Measurements from ENCODE around the gene GGA1. TPM values are rescaled to one million over a fixed set of nuclear protein-coding genes. Genes with fewer than 3 reads are reported as not detected.

The GGA1 gene
- total and polyA plus RNA-seq, 9 of the 15 experiments (the other 6 are each of a cell fraction or from before 2014, with no cell fraction given), result 1.5 to 69.5 (median 31.6) TPM

DNA sequence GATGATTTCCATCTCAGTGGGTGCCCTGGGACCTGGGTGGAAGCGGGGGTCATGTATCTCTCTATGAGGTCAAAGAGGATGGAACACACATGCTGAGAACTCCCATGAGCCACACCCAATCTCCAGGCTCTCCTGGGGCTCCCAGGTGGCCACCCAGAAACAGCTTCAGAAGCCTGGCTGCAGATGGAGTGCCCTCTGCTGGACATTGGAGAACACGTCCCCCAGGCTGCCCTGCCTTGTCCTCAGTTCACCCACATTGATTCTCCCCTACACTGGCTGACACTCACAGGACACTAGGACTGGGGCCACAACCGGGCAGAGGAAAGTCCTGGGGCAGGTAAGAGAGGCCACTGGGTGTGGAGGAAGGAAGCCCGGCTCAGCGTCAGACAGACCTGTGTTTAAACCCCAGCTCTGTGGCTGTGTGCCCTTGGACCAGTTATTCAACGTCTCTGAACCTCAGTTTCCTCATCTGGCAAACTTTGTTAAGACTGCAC is 73.0 kb downstream of the GGA1 start:
- H3K9me1 ChIP-seq (ENCODE audit: control insufficient read depth, insufficient read depth, low read length), result no peaks in the 10 kb centered on the region
- H3K27ac ChIP-seq (ENCODE audit: extremely low read depth, low read depth, low read length), result no peak overlapping the region; the same call in 2 of the 3 replicates
- peaks cover 7 to 33% of the 10 kb centered on the region in 2 experiments; a peak in 4 of 5 replicates for H3K4me1 ChIP-seq (replicated peaks in 1 of 2; ENCODE audit: control insufficient read depth in 2 of 2, insufficient read depth in 2 of 2, low read length in 2 of 2)
- H2AFZ ChIP-seq (ENCODE audit: low read depth, low read length), result peak overlapping the region; percentile 80
- intact Hi-C loops (cut with micrococcal nuclease) (loop anchor here (1.0 kb wide), 2 partner anchors 20 to 38 kb away; no protein-coding TSS in a partner anchor), in situ Hi-C loops (cut with MboI) (no loop called here)
- H3K9ac ChIP-seq (ENCODE audit: insufficient read depth in 1 of 2, low read depth in 2 of 2, low read length in 2 of 2), result peak overlapping the region in 1 of 2 experiments; percentile 80; a peak in 2 of 4 replicates
- BruUV-seq (replicated peaks), result no TSS peak
- ATAC-seq (peak; percentile 76), DNase-seq (ENCODE audit: extremely low read depth in 1 of 4, low spot score in 3 of 4) (peak; percentile 67 to 87 (median 71)), FAIRE-seq (peak; percentile 83)
- POLR2A ChIA-PET, result interaction anchor here (0.6 to 1.4 kb wide), 6 partner anchors 24 to 230 kb away, joined by 3 to 6 read pairs (median 3); no protein-coding TSS in a partner anchor
- peaks cover 13% of the 10 kb centered on the region for H3K79me2 ChIP-seq (ENCODE audit: control insufficient read depth, insufficient read depth, low read length)
- peak overlapping the region; percentile 24; the same call in 1 of the 2 replicates for H3K4me2 ChIP-seq (ENCODE audit: insufficient read depth, low read length)
- peaks cover 5% of the 10 kb centered on the region; the same call in 1 of the 3 replicates for H3K36me3 ChIP-seq (ENCODE audit: control insufficient read depth, insufficient read depth, low read length)
- WGBS (ENCODE audit: insufficient coverage, low coverage, missing lambda C conversion rate), result 21% methylated on average over 5 of the region's 6 CpGs
- CTCF ChIA-PET (ENCODE audit: low intra/inter-chr PET ratio), result interaction anchor here (1.0 to 1.7 kb wide), 5 partner anchors 20 to 58 kb away, joined by 3 to 9 read pairs (median 5); no protein-coding TSS in a partner anchor
- no peaks in the 10 kb centered on the region for H3K27me3 ChIP-seq (ENCODE audit: control insufficient read depth in 2 of 2, insufficient read depth in 2 of 2, low read length in 2 of 2)
- no peaks in the 10 kb centered on the region for H4K20me1 ChIP-seq (replicated peaks; ENCODE audit: control insufficient read depth, insufficient read depth, low read length)
- no peak overlapping the region for H3K4me3 ChIP-seq
- no peaks in the 10 kb centered on the region for H3K9me3 ChIP-seq (replicated peaks; ENCODE audit: control insufficient read depth, insufficient read depth, low read depth, low read length)
- no peak for TF ChIP-seq TFAM (CRISPR knock-in tag; conservative IDR thresholded peaks at IDR 0.05)
- no peak for TF ChIP-seq HNRNPLL (IDR thresholded peaks at IDR 0.05; ENCODE audit: low read depth, low read length, poor library complexity, severe bottlenecking)
- TF ChIP-seq, protein P1, sequence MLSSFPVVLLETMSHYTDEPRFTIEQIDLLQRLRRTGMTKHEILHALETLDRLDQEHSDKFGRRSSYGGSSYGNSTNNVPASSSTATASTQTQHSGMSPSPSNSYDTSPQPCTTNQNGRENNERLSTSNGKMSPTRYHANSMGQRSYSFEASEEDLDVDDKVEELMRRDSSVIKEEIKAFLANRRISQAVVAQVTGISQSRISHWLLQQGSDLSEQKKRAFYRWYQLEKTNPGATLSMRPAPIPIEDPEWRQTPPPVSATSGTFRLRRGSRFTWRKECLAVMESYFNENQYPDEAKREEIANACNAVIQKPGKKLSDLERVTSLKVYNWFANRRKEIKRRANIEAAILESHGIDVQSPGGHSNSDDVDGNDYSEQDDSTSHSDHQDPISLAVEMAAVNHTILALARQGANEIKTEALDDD (IDR thresholded peaks at IDR 0.05), result no peak
- TF ChIP-seq MCM5 (IDR thresholded peaks at IDR 0.05; ENCODE audit: low read depth), result no peak
- no peak for TF ChIP-seq SPI1 (IDR thresholded peaks at IDR 0.05; ENCODE audit: borderline replicate concordance, low read depth, low read length)
- no peak for TF ChIP-seq U2AF2 (optimal IDR thresholded peaks at IDR 0.05; ENCODE audit: low read depth, low read length)
- TF ChIP-seq CC2D1A (IDR thresholded peaks at IDR 0.05), result peak; percentile 54; the same call in 1 of the 2 replicates
- TF ChIP-seq, protein P2, sequence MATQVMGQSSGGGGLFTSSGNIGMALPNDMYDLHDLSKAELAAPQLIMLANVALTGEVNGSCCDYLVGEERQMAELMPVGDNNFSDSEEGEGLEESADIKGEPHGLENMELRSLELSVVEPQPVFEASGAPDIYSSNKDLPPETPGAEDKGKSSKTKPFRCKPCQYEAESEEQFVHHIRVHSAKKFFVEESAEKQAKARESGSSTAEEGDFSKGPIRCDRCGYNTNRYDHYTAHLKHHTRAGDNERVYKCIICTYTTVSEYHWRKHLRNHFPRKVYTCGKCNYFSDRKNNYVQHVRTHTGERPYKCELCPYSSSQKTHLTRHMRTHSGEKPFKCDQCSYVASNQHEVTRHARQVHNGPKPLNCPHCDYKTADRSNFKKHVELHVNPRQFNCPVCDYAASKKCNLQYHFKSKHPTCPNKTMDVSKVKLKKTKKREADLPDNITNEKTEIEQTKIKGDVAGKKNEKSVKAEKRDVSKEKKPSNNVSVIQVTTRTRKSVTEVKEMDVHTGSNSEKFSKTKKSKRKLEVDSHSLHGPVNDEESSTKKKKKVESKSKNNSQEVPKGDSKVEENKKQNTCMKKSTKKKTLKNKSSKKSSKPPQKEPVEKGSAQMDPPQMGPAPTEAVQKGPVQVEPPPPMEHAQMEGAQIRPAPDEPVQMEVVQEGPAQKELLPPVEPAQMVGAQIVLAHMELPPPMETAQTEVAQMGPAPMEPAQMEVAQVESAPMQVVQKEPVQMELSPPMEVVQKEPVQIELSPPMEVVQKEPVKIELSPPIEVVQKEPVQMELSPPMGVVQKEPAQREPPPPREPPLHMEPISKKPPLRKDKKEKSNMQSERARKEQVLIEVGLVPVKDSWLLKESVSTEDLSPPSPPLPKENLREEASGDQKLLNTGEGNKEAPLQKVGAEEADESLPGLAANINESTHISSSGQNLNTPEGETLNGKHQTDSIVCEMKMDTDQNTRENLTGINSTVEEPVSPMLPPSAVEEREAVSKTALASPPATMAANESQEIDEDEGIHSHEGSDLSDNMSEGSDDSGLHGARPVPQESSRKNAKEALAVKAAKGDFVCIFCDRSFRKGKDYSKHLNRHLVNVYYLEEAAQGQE (IDR thresholded peaks at IDR 0.05; ENCODE audit: borderline replicate concordance), result peak; percentile 87
- TF ChIP-seq, protein P2 (CRISPR knock-in tag; IDR thresholded peaks at IDR 0.05; ENCODE audit: low read depth), result no peak
- no peak for TF ChIP-seq HEY1 (CRISPR knock-in tag; IDR thresholded peaks at IDR 0.05; ENCODE audit: borderline replicate concordance)
- TF ChIP-seq SP1 (CRISPR knock-in tag; IDR thresholded peaks at IDR 0.05), result peak; percentile 46; the same call in 1 of the 2 replicates

All from K562 (cell line).